SK-N-MC (cell line): ENCODE results near the gene CPA3.

Source experiments
- EZH2 ChIP-seq: fragments of 200-600 bp; sonication (generic); IDR thresholded peaks from one replicate; pipeline ENCODE4 v1.6.1; 2017; ENCODE audit warnings: antibody characterized with exemption
- POLR2AphosphoS5 ChIP-seq: IDR thresholded peaks from 2 replicates; pipeline ENCODE4 v1.6.1; 2012; ENCODE audit warnings: mild to moderate bottlenecking, low read depth, low read length, borderline replicate concordance

DNA sequence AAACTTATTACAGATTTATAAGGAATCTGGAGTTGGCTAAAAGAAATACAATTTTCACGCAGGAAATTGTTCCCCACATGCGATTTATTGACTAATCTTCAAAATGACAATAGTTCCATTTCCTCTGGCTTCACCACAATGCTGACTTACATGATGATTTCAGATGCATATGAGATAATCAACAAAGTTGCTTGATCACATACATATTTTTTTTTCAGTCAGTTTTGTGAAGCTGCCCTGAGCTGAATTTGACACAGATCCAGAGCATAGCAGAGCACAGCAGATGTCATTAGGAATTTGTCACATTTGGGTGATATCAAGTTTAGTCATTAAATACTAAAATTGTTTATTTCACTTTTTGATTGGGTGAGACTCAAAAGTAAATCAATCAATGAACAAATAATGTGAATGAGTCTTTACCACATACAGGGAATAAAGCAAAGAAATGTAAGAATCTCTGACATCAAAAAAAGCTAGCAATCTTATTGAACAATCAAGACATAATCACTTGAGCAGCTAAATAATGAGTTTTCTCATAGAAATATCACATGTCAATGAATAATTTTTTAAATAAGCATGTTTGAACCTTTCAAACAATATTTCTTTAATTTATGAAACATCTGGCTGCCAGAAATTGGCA, 19.2 kb upstream of the CPA3 start:
- TF ChIP-seq EZH2 (no peak), POLR2AphosphoS5 (no peak)
